ENCODE measurements around the gene RTN4. TPM values are rescaled to one million over a fixed set of nuclear protein-coding genes. Genes with fewer than 3 reads are reported as not detected.

Gene RTN4
- total and polyA plus RNA-seq, 4 donors = 199 to 652 (median 553) TPM

DNA sequence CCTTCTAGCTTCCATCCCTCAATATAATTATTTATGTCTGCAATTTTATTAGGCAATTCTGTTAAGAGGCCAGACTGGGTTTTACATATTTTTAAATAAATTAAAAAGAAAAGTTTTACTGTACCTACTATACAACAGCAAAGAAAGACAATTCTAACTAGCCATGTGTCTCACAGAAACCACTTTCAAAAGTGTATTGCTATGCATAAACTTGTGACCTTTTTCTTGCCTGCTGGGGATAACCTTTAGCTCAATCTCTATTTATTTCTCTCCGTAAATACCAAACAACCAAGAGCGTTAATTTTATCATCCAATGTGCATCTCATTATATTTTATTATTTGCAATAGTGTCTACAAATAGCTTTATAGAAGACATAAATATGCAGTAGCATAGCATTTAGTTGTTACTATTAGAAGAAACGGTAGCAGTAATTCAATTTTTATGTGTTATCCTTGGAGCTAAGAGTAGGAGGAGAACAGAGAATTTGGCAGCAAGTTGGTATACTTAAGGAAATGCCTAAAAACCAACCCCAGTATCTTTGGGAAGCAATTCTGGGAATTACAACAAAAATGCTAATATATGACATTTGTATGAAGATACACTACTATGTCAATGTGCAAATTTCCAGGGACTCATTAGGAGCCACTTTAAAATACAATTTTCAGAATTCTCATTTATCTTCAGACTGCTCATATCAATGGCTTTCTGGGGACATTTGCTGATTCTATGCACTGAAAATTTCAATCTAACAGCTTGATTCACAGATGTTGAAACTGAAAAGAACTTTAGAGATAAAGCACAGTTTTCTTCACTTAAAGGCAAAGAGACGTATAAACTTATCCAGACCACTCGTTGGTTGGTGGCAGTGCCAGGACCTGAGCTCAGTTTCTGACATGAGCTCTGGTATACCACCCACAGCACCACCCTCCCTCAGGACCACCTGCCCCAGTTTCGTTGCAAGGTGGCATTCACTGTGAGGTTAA lies 23.0 kb upstream of the RTN4 start:
- H3K36me3 ChIP-seq (ENCODE audit: control insufficient read depth, insufficient read depth, low read length) = no peaks in the 10 kb centered on the region
- H3K4me1 ChIP-seq (ENCODE audit: control insufficient read depth, insufficient read depth, low read length) = no peaks in the 10 kb centered on the region
- 76% methylated on average over 3 of the region's 6 CpGs for WGBS (ENCODE audit: insufficient coverage)
- H3K4me3 ChIP-seq (ENCODE audit: low read depth, low read length) = no peak overlapping the region
- H3K9me3 ChIP-seq (ENCODE audit: control insufficient read depth, insufficient read depth, low read length) = no peaks in the 10 kb centered on the region
- peak in 2 of 6 donors; percentile 16 to 63 for DNase-seq (ENCODE audit: low read depth in 4 of 6, low spot score in 6 of 6)
- H3K27me3 ChIP-seq (ENCODE audit: control insufficient read depth, insufficient read depth, low read length) = no peaks in the 10 kb centered on the region
- H3K27ac ChIP-seq (ENCODE audit: low read depth, low read length) = no peak overlapping the region

DNA sequence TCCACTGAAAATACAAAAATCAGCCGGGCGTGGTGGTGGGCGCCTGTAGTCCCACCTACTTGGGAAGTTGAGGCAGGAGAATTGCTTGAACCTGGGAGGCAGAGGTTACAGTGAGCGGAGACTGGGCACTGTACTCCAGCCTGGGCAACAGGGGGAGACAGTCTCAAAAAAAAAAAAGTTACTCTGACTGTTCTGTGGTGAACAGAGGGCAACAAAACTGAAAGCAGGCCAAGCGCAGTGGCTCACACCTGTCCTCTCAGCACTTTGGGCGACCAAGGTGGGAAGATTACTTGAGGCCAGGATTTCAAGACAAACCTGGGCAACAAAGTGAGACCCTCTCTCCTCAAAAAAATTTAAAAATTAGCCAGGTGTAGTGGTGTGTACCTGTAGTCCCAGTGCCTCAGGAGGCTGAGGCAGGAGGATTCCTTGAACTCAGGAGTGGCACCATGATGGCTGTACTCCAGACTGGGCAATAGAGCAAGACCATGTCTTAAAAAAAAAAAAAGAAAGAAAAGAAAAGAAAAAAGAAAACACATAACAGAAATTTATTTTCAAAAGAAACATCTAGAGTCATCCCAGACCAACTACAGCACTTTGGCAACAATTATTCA lies 13.6 kb upstream of the RTN4 start:
- Histone ChIP-seq H3K27ac (ENCODE audit: low read depth, low read length) (no peak overlapping the region), H3K27me3 (ENCODE audit: control insufficient read depth, insufficient read depth, low read length) (no peaks in the 10 kb centered on the region), H3K4me1 (ENCODE audit: control insufficient read depth, insufficient read depth, low read length) (no peaks in the 10 kb centered on the region), H3K4me3 (ENCODE audit: low read depth, low read length) (no peak overlapping the region), H3K9me3 (ENCODE audit: control insufficient read depth, insufficient read depth, low read length) (no peaks in the 10 kb centered on the region), H3K36me3 (ENCODE audit: control insufficient read depth, insufficient read depth, low read length) (no peaks in the 10 kb centered on the region)
- DNase-seq (ENCODE audit: low read depth in 4 of 6, low spot score in 6 of 6) = no peak
- 95% methylated on average over 6 of the region's 6 CpGs for WGBS (ENCODE audit: insufficient coverage)

DNA sequence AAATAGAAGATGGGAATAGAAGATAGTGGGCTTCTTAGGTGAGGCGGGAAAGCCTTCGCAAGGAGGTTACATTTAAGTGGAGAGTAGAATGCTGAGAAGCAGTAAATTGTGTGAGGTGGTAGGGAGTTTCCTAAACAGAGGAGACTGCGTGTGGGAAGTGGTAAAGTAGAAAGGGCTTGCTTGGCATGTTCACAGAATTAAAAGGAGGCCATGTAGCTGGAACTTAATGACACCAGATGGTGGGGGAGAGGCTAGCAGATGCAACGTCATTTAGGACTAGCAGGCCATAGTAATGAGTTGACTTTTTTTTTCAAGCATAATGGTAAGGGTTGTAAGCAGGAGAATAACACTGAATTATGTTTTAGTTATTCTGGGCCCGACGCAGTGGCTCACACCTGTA lies 13.0 kb upstream of the RTN4 start:
- peak in 2 of 6 donors; percentile 58 to 76 for DNase-seq (ENCODE audit: low read depth in 4 of 6, low spot score in 6 of 6)
- Histone ChIP-seq H3K4me1 (ENCODE audit: control insufficient read depth, insufficient read depth, low read length) (no peaks in the 10 kb centered on the region), H3K27me3 (ENCODE audit: control insufficient read depth, insufficient read depth, low read length) (no peaks in the 10 kb centered on the region), H3K27ac (ENCODE audit: low read depth, low read length) (no peak overlapping the region), H3K4me3 (ENCODE audit: low read depth, low read length) (no peak overlapping the region), H3K36me3 (ENCODE audit: control insufficient read depth, insufficient read depth, low read length) (no peaks in the 10 kb centered on the region), H3K9me3 (ENCODE audit: control insufficient read depth, insufficient read depth, low read length) (no peaks in the 10 kb centered on the region)
- WGBS (ENCODE audit: insufficient coverage) = 83% methylated on average over 6 of the region's 6 CpGs

DNA sequence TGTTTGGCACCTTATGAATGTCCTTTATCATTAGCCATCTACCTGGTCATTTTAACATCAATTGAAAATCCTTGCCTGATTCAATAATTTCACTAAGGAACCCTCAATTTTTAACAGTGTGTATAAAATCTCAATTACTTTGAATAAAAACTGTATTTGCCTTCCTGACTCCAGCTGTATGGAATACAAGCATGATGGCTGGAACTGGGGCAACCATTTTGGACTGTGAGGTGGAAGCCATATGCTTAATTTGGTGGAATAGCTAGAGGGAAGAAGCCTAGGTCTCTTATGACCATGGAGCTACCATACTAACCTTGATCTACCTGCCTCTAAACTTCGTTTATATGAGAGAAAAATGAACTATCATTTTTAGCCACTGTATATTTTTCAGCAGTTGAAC lies 12.5 kb upstream of the RTN4 start:
- H3K36me3 ChIP-seq (ENCODE audit: control insufficient read depth, insufficient read depth, low read length) = no peaks in the 10 kb centered on the region
- no peaks in the 10 kb centered on the region for H3K9me3 ChIP-seq (ENCODE audit: control insufficient read depth, insufficient read depth, low read length)
- WGBS (ENCODE audit: insufficient coverage) = no CpG with 5 or more reads among the region's 1 CpG
- H3K4me1 ChIP-seq (ENCODE audit: control insufficient read depth, insufficient read depth, low read length) = no peaks in the 10 kb centered on the region
- DNase-seq (ENCODE audit: low read depth in 4 of 6, low spot score in 6 of 6) = no peak
- no peak overlapping the region for H3K4me3 ChIP-seq (ENCODE audit: low read depth, low read length)
- no peak overlapping the region for H3K27ac ChIP-seq (ENCODE audit: low read depth, low read length)
- no peaks in the 10 kb centered on the region for H3K27me3 ChIP-seq (ENCODE audit: control insufficient read depth, insufficient read depth, low read length)

DNA sequence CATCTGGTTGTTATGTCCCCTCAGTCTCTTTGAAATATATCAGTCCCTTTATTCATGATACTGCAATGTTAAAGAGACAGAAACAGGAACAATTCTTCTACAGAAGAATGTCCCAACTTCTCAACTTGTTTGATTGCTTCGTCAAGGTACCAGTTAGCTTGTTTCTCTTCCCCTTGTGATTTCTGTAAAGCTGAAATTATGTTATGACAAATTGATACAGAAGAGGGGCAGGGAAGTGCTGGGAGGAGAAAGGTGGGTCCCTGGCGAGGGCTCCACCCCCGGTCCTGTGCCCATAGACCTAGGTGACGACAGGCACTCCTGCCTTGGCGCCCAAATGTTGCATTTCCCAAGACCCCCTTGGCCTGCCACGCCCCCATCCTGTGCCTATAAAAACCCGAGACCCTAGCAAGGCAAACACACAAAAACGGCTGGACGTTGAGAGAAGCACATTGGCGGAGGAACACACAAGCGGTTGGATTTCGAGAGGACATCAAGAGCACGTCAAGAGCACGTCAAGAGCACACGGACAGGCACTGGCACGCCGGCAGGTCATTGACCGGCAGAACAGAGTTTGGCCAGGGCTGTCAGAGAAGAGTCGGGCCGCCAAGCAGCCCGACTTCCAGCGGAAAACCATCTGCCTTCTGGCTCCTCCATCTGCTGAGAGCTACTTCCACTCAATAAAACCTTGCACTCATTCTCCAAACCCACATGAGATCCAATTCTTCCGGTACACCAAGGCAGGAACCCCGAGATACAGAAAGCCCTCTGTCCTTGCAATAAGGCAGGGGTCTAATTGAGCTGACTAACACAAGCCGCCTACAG lies 11.5 kb upstream of the RTN4 start:
- WGBS (ENCODE audit: insufficient coverage) = 92% methylated on average over 25 of the region's 25 CpGs
- Histone ChIP-seq H3K36me3 (ENCODE audit: control insufficient read depth, insufficient read depth, low read length) (no peaks in the 10 kb centered on the region), H3K4me3 (ENCODE audit: low read depth, low read length) (no peak overlapping the region), H3K9me3 (ENCODE audit: control insufficient read depth, insufficient read depth, low read length) (no peaks in the 10 kb centered on the region), H3K27me3 (ENCODE audit: control insufficient read depth, insufficient read depth, low read length) (no peaks in the 10 kb centered on the region), H3K27ac (ENCODE audit: low read depth, low read length) (no peak overlapping the region), H3K4me1 (ENCODE audit: control insufficient read depth, insufficient read depth, low read length) (no peaks in the 10 kb centered on the region)
- no peak for DNase-seq (ENCODE audit: low read depth in 4 of 6, low spot score in 6 of 6)

DNA sequence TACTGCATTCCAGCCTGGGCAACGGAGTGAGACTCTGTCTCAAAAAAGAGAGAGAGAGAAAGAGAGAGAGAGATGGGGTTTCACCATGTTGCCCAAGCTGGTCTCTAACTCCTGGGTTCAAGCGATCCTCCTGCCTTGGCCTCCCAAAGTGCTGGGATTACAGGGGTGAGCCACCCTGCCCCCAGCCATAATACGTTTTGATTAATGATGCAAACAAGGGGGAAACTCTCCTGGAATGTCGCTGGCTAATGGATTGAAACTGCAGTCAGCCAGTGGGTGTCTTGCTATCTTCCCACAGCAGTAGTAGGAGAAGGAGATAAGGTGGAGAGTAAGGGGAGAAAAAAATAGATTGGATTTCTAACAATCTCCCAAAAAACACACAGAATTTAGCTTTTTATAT lies 9.5 kb upstream of the RTN4 start:
- DNase-seq (ENCODE audit: low read depth in 4 of 6, low spot score in 6 of 6) = no peak
- Histone ChIP-seq H3K4me1 (ENCODE audit: control insufficient read depth, insufficient read depth, low read length) (no peaks in the 10 kb centered on the region), H3K27me3 (ENCODE audit: control insufficient read depth, insufficient read depth, low read length) (no peaks in the 10 kb centered on the region), H3K9me3 (ENCODE audit: control insufficient read depth, insufficient read depth, low read length) (no peaks in the 10 kb centered on the region), H3K4me3 (ENCODE audit: low read depth, low read length) (no peak overlapping the region), H3K36me3 (ENCODE audit: control insufficient read depth, insufficient read depth, low read length) (no peaks in the 10 kb centered on the region), H3K27ac (ENCODE audit: low read depth, low read length) (no peak overlapping the region)
- WGBS (ENCODE audit: insufficient coverage) = 80% methylated on average over 2 of the region's 4 CpGs

DNA sequence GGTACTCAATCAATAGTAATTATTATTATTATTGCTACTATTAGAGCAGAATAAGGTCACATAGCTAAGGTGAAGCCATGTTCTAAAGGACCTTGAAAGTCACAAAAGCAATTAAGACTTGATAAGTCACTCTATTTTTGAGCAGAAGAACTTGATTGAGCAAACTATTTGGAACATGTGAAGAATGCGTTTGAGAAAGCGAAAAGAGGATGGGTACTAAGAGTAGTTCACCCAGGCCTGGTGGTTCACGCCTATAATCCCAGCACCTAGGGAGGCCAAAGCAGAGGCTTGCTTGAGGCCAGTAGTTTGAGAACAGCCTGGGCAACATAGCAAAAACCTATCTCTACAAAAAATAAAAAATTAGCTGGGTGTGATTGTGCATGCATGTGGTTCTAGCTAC lies 7.2 kb upstream of the RTN4 start:
- no peaks in the 10 kb centered on the region for H3K36me3 ChIP-seq (ENCODE audit: control insufficient read depth, insufficient read depth, low read length)
- WGBS (ENCODE audit: insufficient coverage) = 87% methylated on average over 3 of the region's 3 CpGs
- H3K4me3 ChIP-seq (ENCODE audit: low read depth, low read length) = no peak overlapping the region
- no peak for DNase-seq (ENCODE audit: low read depth in 4 of 6, low spot score in 6 of 6)
- H3K27ac ChIP-seq (ENCODE audit: low read depth, low read length) = no peak overlapping the region
- H3K27me3 ChIP-seq (ENCODE audit: control insufficient read depth, insufficient read depth, low read length) = no peaks in the 10 kb centered on the region
- H3K9me3 ChIP-seq (ENCODE audit: control insufficient read depth, insufficient read depth, low read length) = no peaks in the 10 kb centered on the region
- H3K4me1 ChIP-seq (ENCODE audit: control insufficient read depth, insufficient read depth, low read length) = no peaks in the 10 kb centered on the region

DNA sequence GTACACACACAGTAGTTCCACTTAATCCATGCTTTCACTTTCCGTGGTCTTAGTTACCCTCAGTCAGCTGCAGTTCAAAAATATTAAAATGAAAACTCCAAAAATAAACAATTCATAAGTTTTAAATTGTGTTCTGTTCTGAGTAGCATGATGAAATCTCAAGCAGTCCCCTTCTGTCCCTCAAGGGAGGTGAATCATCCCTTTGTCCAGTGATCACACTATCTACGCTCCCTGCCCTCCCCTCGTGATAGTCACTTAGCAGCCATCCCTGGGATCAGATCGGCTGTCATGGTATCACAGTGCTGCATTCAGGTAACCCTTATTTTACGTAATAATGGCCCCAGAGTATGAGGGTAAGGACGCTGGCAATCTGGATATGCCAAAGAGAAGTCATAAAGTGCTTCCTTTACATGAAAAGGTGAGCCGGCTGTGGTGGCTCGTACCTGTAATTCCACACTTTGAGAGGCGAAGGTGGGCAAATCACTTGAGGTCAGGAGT lies 5.8 kb upstream of the RTN4 start:
- H3K9me3 ChIP-seq (ENCODE audit: control insufficient read depth, insufficient read depth, low read length) = no peaks in the 10 kb centered on the region
- H3K4me3 ChIP-seq (ENCODE audit: low read depth, low read length) = no peak overlapping the region
- 85% methylated on average over 8 of the region's 9 CpGs for WGBS (ENCODE audit: insufficient coverage)
- no peaks in the 10 kb centered on the region for H3K27me3 ChIP-seq (ENCODE audit: control insufficient read depth, insufficient read depth, low read length)
- H3K27ac ChIP-seq (ENCODE audit: low read depth, low read length) = no peak overlapping the region
- no peak for DNase-seq (ENCODE audit: low read depth in 4 of 6, low spot score in 6 of 6)
- no peaks in the 10 kb centered on the region for H3K36me3 ChIP-seq (ENCODE audit: control insufficient read depth, insufficient read depth, low read length)
- H3K4me1 ChIP-seq (ENCODE audit: control insufficient read depth, insufficient read depth, low read length) = no peaks in the 10 kb centered on the region

DNA sequence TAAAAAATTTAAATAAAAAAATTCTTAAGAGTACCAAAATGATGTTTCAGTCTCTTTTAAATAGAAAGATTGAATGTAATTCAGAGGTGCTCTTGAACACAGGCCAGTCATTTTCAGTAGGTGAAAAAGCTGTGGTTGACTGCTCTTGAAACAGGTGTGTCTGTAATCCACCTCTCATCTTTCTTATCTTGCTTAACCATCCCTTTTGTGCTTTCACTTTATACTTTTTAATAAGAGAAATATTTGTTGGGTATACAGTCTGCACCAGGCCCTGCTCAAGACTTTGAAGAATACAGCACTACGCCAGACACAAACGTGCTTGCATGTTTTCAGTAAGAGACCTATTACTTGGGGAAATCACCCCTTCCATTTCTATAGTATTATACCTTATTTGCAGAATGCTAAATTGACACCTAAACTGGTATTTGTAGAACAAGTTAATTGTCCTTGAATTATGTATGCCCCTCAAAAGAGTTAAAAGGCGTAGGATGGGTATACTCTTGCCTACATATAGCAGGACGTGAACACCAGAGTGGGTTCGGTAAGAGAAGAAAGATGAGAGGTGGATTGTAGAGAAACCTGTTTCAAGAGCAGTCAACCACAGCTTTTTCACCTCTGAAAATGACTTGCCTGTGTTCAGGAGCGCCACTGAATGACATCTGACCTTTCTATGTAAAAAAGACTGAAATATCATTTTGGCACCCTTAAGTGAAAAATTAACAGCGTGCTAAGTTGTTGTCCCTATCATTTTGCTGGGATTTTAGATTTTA lies 4.0 kb upstream of the RTN4 start:
- no peaks in the 10 kb centered on the region for H3K9me3 ChIP-seq (ENCODE audit: control insufficient read depth, insufficient read depth, low read length)
- DNase-seq (ENCODE audit: low read depth in 4 of 6, low spot score in 6 of 6) = no peak
- no peaks in the 10 kb centered on the region for H3K4me1 ChIP-seq (ENCODE audit: control insufficient read depth, insufficient read depth, low read length)
- H3K27ac ChIP-seq (ENCODE audit: low read depth, low read length) = no peak overlapping the region
- WGBS (ENCODE audit: insufficient coverage) = no CpG with 5 or more reads among the region's 7 CpGs
- H3K4me3 ChIP-seq (ENCODE audit: low read depth, low read length) = no peak overlapping the region
- no peaks in the 10 kb centered on the region for H3K36me3 ChIP-seq (ENCODE audit: control insufficient read depth, insufficient read depth, low read length)
- no peaks in the 10 kb centered on the region for H3K27me3 ChIP-seq (ENCODE audit: control insufficient read depth, insufficient read depth, low read length)

Measured in spinal cord (tissue), 10 donors.